ENCODE results near the gene ZNF750.
A peak's percentile ranks its signal among the peaks of the same experiment; 100 is the strongest.
"Not testable (repeated sequence)": the region's sequence is repeated elsewhere in the genome, so short reads cannot be mapped to it uniquely, and the experiment has no call there.

The ZNF750 gene

DNA sequence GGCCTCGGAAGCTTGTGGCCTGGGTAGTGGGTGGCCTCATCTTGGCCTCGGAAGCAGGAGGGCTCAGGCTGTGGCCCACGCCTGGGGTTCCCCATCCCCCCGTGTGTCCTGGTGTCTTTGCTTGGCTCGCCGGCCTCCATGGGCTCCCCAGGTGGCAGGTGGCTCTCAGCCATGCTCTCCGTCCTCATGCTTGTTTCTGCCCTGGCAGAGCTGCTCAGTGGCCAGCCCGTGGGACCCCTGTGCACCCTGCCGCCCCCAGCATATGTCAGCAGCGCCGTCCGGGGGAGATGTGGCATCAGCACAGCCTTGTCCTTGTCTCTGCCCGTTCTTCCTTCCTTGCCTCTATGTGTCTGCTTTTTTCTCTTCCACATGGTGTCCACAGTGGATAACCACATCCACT is 49.4 kb downstream of the ZNF750 start:
- DNase-seq = no peak

- no peak for DNase-seq
These were observed 50.0 kb downstream of the ZNF750 start for GRCh38 chr17:82789806-82790205.

- DNase-seq = no peak
These were observed 50.7 kb downstream of the ZNF750 start for GRCh38 chr17:82789051-82789592.

GRCh38 chr17:82788206-82789001 is 51.4 kb downstream of the ZNF750 start:
- DNase-seq = no peak

- no peak for DNase-seq
These were observed 52.6 kb downstream of the ZNF750 start for GRCh38 chr17:82787081-82787848.

GRCh38 chr17:82786427-82786826 is 53.4 kb downstream of the ZNF750 start:
- no peak for DNase-seq

DNA sequence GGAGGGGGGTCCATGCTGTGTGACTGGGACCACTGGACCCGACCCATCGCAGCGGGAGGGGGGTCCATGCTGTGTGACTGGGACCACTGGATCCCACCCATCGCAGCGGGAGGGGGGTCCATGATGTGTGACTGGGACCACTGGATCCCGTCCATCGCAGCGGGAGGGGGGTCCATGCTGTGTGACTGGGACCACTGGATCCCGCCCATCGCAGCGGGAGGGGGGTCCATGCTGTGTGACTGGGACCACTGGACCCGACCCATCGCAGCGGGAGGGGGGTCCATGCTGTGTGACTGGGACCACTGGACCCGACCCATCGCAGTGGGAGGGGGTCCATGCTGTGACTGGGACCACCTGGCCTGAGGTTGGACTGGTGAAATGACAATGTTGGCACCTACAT is 54.2 kb downstream of the ZNF750 start:
- not testable (repeated sequence) for DNase-seq

DNA sequence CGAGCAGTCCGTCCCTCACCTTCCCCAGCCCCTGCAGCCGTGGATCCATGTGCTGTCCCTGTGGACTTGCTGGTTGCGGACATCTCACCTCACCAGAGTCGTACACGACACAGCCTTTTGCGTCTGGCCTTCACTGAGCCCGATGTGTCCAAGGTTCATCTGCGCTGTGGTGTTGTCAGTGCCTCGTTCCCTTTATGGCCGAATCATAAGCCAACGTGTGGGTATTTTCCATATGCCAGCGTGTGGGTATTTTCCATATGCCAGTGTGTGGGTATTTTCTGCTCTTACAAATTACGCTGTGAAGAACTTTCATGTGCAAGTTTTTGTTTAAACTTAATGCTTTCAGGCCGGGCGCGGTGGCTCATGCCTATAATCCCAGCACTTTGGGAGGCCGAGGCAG is 56.3 kb downstream of the ZNF750 start:
- DNase-seq = no peak

- peak; percentile 26 for DNase-seq
These were observed 57.1 kb downstream of the ZNF750 start for GRCh38 chr17:82782657-82783207.

GRCh38 chr17:82781894-82782274 is 57.9 kb downstream of the ZNF750 start:
- DNase-seq = peak; percentile 50

GRCh38 chr17:82780971-82781893 is 58.6 kb downstream of the ZNF750 start:
- no peak for DNase-seq

DNA sequence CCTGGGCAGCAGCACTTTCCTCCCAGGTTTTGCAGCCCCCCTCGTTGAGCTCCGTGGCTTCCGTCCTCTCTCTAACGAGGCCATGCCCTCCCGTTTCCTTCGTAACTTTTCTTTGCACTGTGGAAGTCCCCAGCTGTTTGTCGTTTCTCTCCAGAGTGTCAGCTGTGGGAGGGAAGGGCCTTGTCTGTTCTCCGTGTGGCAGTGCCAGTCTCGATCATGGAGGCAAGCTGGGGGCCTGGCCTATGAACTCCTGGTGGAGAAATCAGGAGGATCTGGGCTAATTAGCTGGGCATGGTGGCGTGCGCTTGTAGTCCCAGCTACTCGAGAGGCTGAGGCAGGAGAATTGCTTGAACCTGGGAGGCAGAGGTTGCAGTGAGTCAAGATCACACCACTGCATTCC is 59.6 kb downstream of the ZNF750 start:
- DNase-seq = no peak

DNA sequence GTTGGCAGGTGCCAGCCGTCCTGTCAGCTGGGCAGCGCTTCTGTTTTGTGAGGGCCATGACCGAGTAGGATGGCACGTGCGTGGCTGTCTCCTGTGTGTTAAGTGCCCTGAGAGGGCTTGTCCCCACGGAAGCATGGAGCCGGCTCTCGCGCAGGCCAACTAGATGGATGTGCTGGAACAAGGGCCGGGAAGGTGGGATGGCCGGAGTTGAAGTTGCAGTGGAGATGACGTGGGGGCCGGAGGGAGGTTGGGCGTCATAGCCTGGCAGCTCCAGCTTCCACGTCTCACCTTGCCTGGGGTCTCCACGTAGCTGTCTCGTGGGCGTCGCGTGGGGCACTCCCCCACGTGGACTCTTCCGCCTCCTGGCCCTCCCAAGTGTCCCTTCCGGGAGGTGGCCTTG is 60.3 kb downstream of the ZNF750 start:
- no peak for DNase-seq

Data from GF-D8 (cell line).